ENCODE data around the gene ABI1.
A peak's percentile ranks its signal among the peaks of the same experiment; 100 is the strongest.

The ABI1 gene

GRCh38 chr10:26697922-26698608 lies 162.7 kb downstream of the ABI1 start:
- in situ Hi-C loops (cut with MboI; ENCODE audit: low sequenced_read_pairs, unreplicated experiment): loop anchor here (25.0 kb wide), 1 partner anchor 361 kb away; no protein-coding TSS in a partner anchor
- peak; percentile 27 for DNase-seq (ENCODE audit: low spot score)
- no peak for TF ChIP-seq CTCF (IDR thresholded peaks at IDR 0.05; ENCODE audit: borderline replicate concordance, control extremely low read depth, extremely low read depth, insufficient read depth, missing control alignments)

DNA sequence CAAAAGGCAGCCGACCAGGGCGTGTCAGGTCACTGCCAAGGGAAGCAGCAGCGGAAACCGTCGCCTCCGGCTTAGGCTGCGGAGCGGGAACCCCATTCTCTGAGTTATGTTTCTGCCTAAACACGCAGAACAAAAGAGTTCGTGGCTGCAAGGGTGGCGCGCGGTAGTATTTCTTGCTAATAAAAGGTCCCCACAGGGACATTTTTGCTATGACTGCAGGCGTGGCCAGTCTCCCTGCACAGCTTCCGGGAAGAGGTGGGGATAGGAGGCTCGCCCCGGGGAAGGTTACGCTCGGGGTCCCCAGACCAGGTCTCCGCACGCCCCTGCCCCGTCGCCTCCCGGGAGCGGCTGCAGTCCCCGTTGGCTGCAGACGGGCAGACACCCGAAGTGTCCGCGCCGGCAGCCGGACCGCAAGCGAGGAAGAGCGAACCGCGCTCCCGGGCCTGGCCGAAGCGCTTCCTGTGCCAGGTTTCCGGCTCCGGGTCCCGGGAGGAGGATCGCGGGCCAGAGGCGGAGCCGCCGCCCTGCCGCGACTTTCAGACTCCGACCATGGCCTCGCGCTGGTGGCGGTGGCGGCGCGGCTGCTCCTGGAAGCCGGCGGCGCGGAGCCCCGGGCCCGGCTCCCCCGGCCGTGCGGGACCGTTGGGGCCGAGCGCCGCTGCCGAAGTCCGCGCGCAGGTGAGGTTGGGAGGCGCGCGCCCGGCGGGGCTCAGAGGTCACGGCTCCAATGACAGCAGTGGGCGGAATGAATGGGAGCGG lies 163.4 kb downstream of the ABI1 start, which contains the start of gene PDSS1:
PDSS1 (plus strand) TSS at position 539 of the 759 bp plus-strand sequence; CDS start at position 550, 11 bp downstream.
- no peak for TF ChIP-seq CTCF (IDR thresholded peaks at IDR 0.05; ENCODE audit: borderline replicate concordance, control extremely low read depth, extremely low read depth, insufficient read depth, missing control alignments)
- in situ Hi-C loops (cut with MboI; ENCODE audit: low sequenced_read_pairs, unreplicated experiment): loop anchor here (25.0 kb wide), 1 partner anchor 360 kb away; no protein-coding TSS in a partner anchor
- DNase-seq (ENCODE audit: low spot score): peak; percentile 92

GRCh38 chr10:26696786-26697162 lies 164.0 kb downstream of the ABI1 start:
- in situ Hi-C loops (cut with MboI; ENCODE audit: low sequenced_read_pairs, unreplicated experiment): loop anchor here (25.0 kb wide), 1 partner anchor 359 kb away; no protein-coding TSS in a partner anchor
- DNase-seq (ENCODE audit: low spot score): no peak
- no peak for TF ChIP-seq CTCF (IDR thresholded peaks at IDR 0.05; ENCODE audit: borderline replicate concordance, control extremely low read depth, extremely low read depth, insufficient read depth, missing control alignments)

Measured in GM13976 (cell line).